A549 treated with AZD2906 at 1 μM for 4 hours (cell line): ENCODE data around the gene CT47A7. TPM values are rescaled to one million over a fixed set of nuclear protein-coding genes. Genes with fewer than 3 reads are reported as not detected.

Source experiments
- total RNA-seq: library from RNA; stranded (reverse); fragments of 200-300 nt; extraction: Qiagen RNA extraction; gene quantifications from 5 replicates; pipeline ENCODE4 v1.2.3, GENCODE V29; 2022

CT47A7 gene
- not detected in 5 replicates for total RNA-seq

DNA sequence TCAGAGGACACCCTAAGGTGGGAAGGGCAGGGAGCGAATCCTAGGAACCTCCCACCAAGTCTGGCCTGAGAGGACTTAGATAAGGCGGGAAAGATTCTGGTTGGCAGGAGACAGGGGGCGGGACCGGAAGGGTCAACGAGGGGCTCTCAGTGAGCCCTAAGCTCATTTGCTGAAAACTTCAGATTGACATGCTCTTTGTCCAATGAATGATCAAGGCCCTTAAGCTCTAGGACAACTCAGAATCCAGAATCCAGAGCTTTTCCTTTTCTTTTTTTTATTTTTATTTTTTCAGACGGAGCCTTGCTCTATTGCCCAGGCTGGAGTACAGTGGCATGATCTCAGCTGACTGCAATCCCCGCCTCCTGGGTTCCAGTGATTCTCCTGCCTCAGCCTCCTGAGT lies at the start of gene CT47A7:
TSS of gene CT47A7 (minus strand) at position 101 of the 400 bp plus-strand sequence. CDS start 255 bp downstream, outside the sequence.

DNA sequence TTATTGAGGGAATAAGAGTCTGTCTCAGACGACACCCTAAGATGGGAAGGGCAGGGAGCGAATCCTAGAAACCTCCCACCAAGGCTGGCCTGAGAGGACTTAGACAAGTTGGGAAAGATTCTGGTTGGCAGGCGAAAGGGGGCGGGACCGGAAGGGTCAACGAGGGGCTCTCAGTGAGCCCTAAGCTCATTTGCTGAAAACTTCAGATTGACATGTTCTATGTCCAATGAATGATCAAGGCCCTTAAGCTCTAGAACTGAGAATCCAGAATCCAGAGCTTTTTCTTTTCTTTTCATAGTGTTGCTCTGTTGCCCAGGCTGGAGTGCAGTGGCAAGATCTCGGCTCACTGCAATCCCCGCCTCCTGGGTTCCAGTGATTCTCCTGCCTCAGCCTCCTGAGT lies 29.3 kb upstream of the CT47A7 start, which contains the start of gene CT47A1:
TSS of gene CT47A1 (minus strand) at position 101 of the 400 bp plus-strand sequence. CDS start 231 bp downstream, outside the sequence.

Other genes with a start within 250 kb of the CT47A7 start
- gene CT47B1, start 80.7 kb downstream of the CT47A7 start, total RNA-seq = not detected in 5 replicates
- not detected in 5 replicates for gene CT47A11, start 19.4 kb downstream of the CT47A7 start, total RNA-seq
- not detected in 5 replicates for gene CT47A10, start 14.6 kb downstream of the CT47A7 start, total RNA-seq
- not detected in 5 replicates for gene CT47A9, start 9.7 kb downstream of the CT47A7 start, total RNA-seq
- not detected in 5 replicates for gene CT47A8, start 4.9 kb downstream of the CT47A7 start, total RNA-seq
- not detected in 5 replicates for gene CT47A6, start 4.9 kb upstream of the CT47A7 start, total RNA-seq
- not detected in 5 replicates for gene CT47A5, start 9.7 kb upstream of the CT47A7 start, total RNA-seq
- gene CT47A4, start 14.6 kb upstream of the CT47A7 start, total RNA-seq = not detected in 5 replicates
- not detected in 5 replicates for gene CT47A3, start 19.5 kb upstream of the CT47A7 start, total RNA-seq
- gene CT47A2, start 24.3 kb upstream of the CT47A7 start, total RNA-seq = not detected in 5 replicates
- not detected in 5 replicates for gene CT47A1, start 29.2 kb upstream of the CT47A7 start, total RNA-seq
- gene GLUD2, start 91.0 kb upstream of the CT47A7 start, total RNA-seq = 2.0 to 2.4 TPM (median 2.3 TPM) in 5 replicates